Measurements from ENCODE around the gene POP4.
A peak's percentile ranks its signal among the peaks of the same experiment; 100 is the strongest.

The POP4 gene

GRCh38 chr19:29634002-29634401, 27.9 kb downstream of the POP4 start (continued):
- TF ChIP-seq SETDB1 (IDR thresholded peaks at IDR 0.05; ENCODE audit: insufficient read length, low read length) (peak; percentile 19), KLF16 (tag by site-specific recombination; IDR thresholded peaks at IDR 0.05) (0 out of 2 replicates have a peak, but pooled peaks have one; percentile 24)

GRCh38 chr19:29634423-29635130, 28.5 kb downstream of the POP4 start:
- Histone ChIP-seq H3K36me3 (ENCODE audit: control insufficient read depth in 2 of 2, insufficient read depth in 1 of 2, low read length in 2 of 2) (no peaks in the 10 kb centered on the region), H3K4me1 (ENCODE audit: control insufficient read depth, insufficient read depth, low read length) (no peaks in the 10 kb centered on the region), H3K9me3 (ENCODE audit: control insufficient read depth, insufficient read depth, low read depth, low read length) (no peaks in the 10 kb centered on the region; the same call in 1 of the 2 replicates), H3K27ac (ENCODE audit: extremely low read depth, low read depth, low read length) (no peak overlapping the region), H3K4me3 (ENCODE audit: low read depth, low read length) (no peak overlapping the region)
- ChIA-PET CTCF (interaction anchor here (0.6 to 1.4 kb wide), 10 partner anchors 15 to 876 kb away, joined by 3 to 8 read pairs (median 3); no protein-coding TSS in a partner anchor), POLR2A (interaction anchor here (2.3 kb wide), 1 partner anchor 29 kb away, joined by 9 read pairs; the partner anchor contains the start of gene POP4)
- no peak for TF ChIP-seq REPIN1 (tag by site-specific recombination; IDR thresholded peaks at IDR 0.05; ENCODE audit: low read depth)
- no peak for TF ChIP-seq FEZF1 (tag by site-specific recombination; IDR thresholded peaks at IDR 0.05)
- TF ChIP-seq ZNF311 (tag by site-specific recombination; IDR thresholded peaks at IDR 0.05; ENCODE audit: borderline replicate concordance) = no peak
- TF ChIP-seq ZNF202 (tag by site-specific recombination; IDR thresholded peaks at IDR 0.05; ENCODE audit: borderline replicate concordance) = no peak
- no peak for TF ChIP-seq ZNF174 (tag by site-specific recombination; IDR thresholded peaks at IDR 0.05)
- no peak for TF ChIP-seq MZF1 (tag by site-specific recombination; IDR thresholded peaks at IDR 0.05; ENCODE audit: borderline replicate concordance)
- TF ChIP-seq ZNF837 (tag by site-specific recombination; IDR thresholded peaks at IDR 0.05) = no peak
- TF ChIP-seq ZNF18 (tag by site-specific recombination; IDR thresholded peaks at IDR 0.05) = no peak
- no peak for TF ChIP-seq GLIS1 (tag by site-specific recombination; IDR thresholded peaks at IDR 0.05)
- TF ChIP-seq ZNF391 (tag by site-specific recombination; IDR thresholded peaks at IDR 0.05; ENCODE audit: borderline replicate concordance, low read depth) = no peak
- TF ChIP-seq KLF16 (tag by site-specific recombination; IDR thresholded peaks at IDR 0.05) = no peak
- TF ChIP-seq ZNF223 (tag by site-specific recombination; IDR thresholded peaks at IDR 0.05) = no peak
- TF ChIP-seq ZNF600 (tag by site-specific recombination; IDR thresholded peaks at IDR 0.05) = no peak
- TF ChIP-seq ZNF701 (tag by site-specific recombination; IDR thresholded peaks at IDR 0.05) = no peak
- TF ChIP-seq HOXC10 (CRISPR knock-in tag; IDR thresholded peaks at IDR 0.05) = no peak
- no peak for TF ChIP-seq KLF1 (tag by site-specific recombination; IDR thresholded peaks at IDR 0.05)

- Histone ChIP-seq H3K27ac (ENCODE audit: extremely low read depth, low read depth, low read length) (0 out of 2 replicates have a peak overlapping the region, but pooled peaks have one; percentile 24), H3K4me3 (ENCODE audit: low read depth, low read length) (no peak overlapping the region), H3K9me3 (ENCODE audit: control insufficient read depth, insufficient read depth, low read depth, low read length) (no peaks in the 10 kb centered on the region; the same call in 1 of the 2 replicates), H3K36me3 (ENCODE audit: control insufficient read depth in 2 of 2, insufficient read depth in 1 of 2, low read length in 2 of 2) (no peaks in the 10 kb centered on the region), H3K4me1 (ENCODE audit: control insufficient read depth, insufficient read depth, low read length) (no peaks in the 10 kb centered on the region)
- POLR2A ChIA-PET = no interaction called here
- CTCF ChIA-PET = interaction anchor here (0.7 kb wide), 1 partner anchor 1047 kb away, joined by 5 read pairs; no protein-coding TSS in a partner anchor
- TF ChIP-seq EGR2 (tag by site-specific recombination; IDR thresholded peaks at IDR 0.05; ENCODE audit: low read depth) (peak; percentile 56), ZNF677 (tag by site-specific recombination; IDR thresholded peaks at IDR 0.05) (no peak), ZNF221 (tag by site-specific recombination; IDR thresholded peaks at IDR 0.05; ENCODE audit: borderline replicate concordance) (no peak), ZFHX2 (tag by site-specific recombination; conservative IDR thresholded peaks at IDR 0.05) (peak; percentile 84)
Measured at GRCh38 chr19:29635963-29636362, 29.9 kb downstream of the POP4 start.

All from HEK293 (cell line).